ENCODE measurements around the gene FANCG. TPM values are rescaled to one million over a fixed set of nuclear protein-coding genes. Genes with fewer than 3 reads are reported as not detected.

FANCG gene
- total and polyA plus RNA-seq, 10 donors: 15.8 to 37.5 (median 24.2) TPM

GRCh38 chr9:35067056-35067455 is 12.7 kb downstream of the FANCG start:
- 79 to 96% (median 88%) methylated on average over 1 of the region's 1 CpG for WGBS, 5 donors
- peaks cover 21 to 79% (median 64%) of the 10 kb centered on the region in 6 donors for H3K36me3 ChIP-seq
- no peak for DNase-seq
- H3K4me3 ChIP-seq: no peak overlapping the region
- H3K27me3 ChIP-seq (replicated peaks in 1 of 7): no peaks in the 10 kb centered on the region
- no peak overlapping the region for H3K27ac ChIP-seq
- no peaks in the 10 kb centered on the region for H3K9me3 ChIP-seq
- intact Hi-C loops (cut with DNase I; ENCODE audit: low total_unique reads): no loop called here
- no peak for TF ChIP-seq CTCF (IDR thresholded peaks at IDR 0.05 in 8 of 11, conservative IDR thresholded peaks at IDR 0.05 in 3 of 11)
- TF ChIP-seq POLR2AphosphoS5 (IDR thresholded peaks at IDR 0.05): no peak
- TF ChIP-seq POLR2A (IDR thresholded peaks at IDR 0.05): no peak
- H3K4me1 ChIP-seq: peaks cover 25 to 59% (median 42%) of the 10 kb centered on the region in 6 donors

GRCh38 chr9:35060548-35061207 is 19.1 kb downstream of the FANCG start:
- intact Hi-C loops (cut with DNase I; ENCODE audit: low total_unique reads): no loop called here
- Histone ChIP-seq H3K4me3 (no peak overlapping the region), H3K27me3 (replicated peaks in 1 of 7) (no peaks in the 10 kb centered on the region), H3K9me3 (no peaks in the 10 kb centered on the region), H3K27ac (no peak overlapping the region), H3K4me1 (peaks cover 0 to 7% (median 0%) of the 10 kb centered on the region in 6 donors), H3K36me3 (peaks cover 29 to 100% (median 100%) of the 10 kb centered on the region in 6 donors)
- 93 to 96% (median 95%) methylated on average over 11 of the region's 11 CpGs for WGBS, 5 donors
- no peak for DNase-seq
- no peak for TF ChIP-seq CTCF (IDR thresholded peaks at IDR 0.05 in 8 of 11, conservative IDR thresholded peaks at IDR 0.05 in 3 of 11)
- TF ChIP-seq POLR2A (IDR thresholded peaks at IDR 0.05): no peak
- peak in 2 of 3 donors; percentile 21 to 51 for TF ChIP-seq POLR2AphosphoS5 (IDR thresholded peaks at IDR 0.05)

- H3K36me3 ChIP-seq: peaks cover 29 to 100% (median 99%) of the 10 kb centered on the region in 6 donors
- no peak overlapping the region for H3K27ac ChIP-seq
- no peak for TF ChIP-seq CTCF (IDR thresholded peaks at IDR 0.05 in 8 of 11, conservative IDR thresholded peaks at IDR 0.05 in 3 of 11)
- peak in 1 of 3 donors; percentile 28 for TF ChIP-seq POLR2AphosphoS5 (IDR thresholded peaks at IDR 0.05)
- no peaks in the 10 kb centered on the region for H3K27me3 ChIP-seq (replicated peaks in 1 of 7)
- intact Hi-C loops (cut with DNase I; ENCODE audit: low total_unique reads): no loop called here
- H3K9me3 ChIP-seq: no peaks in the 10 kb centered on the region
- H3K4me3 ChIP-seq: no peak overlapping the region
- H3K4me1 ChIP-seq: peaks cover 0 to 7% (median 0%) of the 10 kb centered on the region in 6 donors
- 90 to 98% (median 92%) methylated on average over 10 of the region's 10 CpGs for WGBS, 5 donors
- DNase-seq: no peak
These were observed 20.3 kb downstream of the FANCG start for GRCh38 chr9:35059438-35059837.

GRCh38 chr9:35057271-35057620 is 22.5 kb downstream of the FANCG start:
- Histone ChIP-seq H3K9me3 (no peaks in the 10 kb centered on the region), H3K4me3 (no peak overlapping the region), H3K27ac (no peak overlapping the region), H3K4me1 (no peaks in the 10 kb centered on the region), H3K36me3 (peaks cover 13 to 100% (median 89%) of the 10 kb centered on the region in 6 donors), H3K27me3 (replicated peaks in 1 of 7) (no peaks in the 10 kb centered on the region)
- TF ChIP-seq POLR2AphosphoS5 (IDR thresholded peaks at IDR 0.05) (no peak), CTCF (IDR thresholded peaks at IDR 0.05 in 8 of 11, conservative IDR thresholded peaks at IDR 0.05 in 3 of 11) (no peak), POLR2A (IDR thresholded peaks at IDR 0.05) (no peak)
- 98 to 99% (median 98%) methylated on average over 8 of the region's 8 CpGs for WGBS, 5 donors
- intact Hi-C loops (cut with DNase I; ENCODE audit: low total_unique reads): no loop called here
- DNase-seq: no peak
